HG02970 (cell line): ENCODE measurements around the gene PRSS8.
A peak's percentile ranks its signal among the peaks of the same experiment; 100 is the strongest.
"Not testable (repeated sequence)": the region's sequence is repeated elsewhere in the genome, so short reads cannot be mapped to it uniquely, and the experiment has no call there.

Experiments
- ATAC-seq: cut with Tn5 transposase; IDR thresholded peaks from one replicate; pipeline ENCODE4 v1.9.1; 2021; ENCODE audit warnings: mild to moderate bottlenecking, moderate library complexity, moderate number of reproducible peaks; ENCODE audit not compliant: unreplicated experiment, low FRiP score

The PRSS8 gene

DNA sequence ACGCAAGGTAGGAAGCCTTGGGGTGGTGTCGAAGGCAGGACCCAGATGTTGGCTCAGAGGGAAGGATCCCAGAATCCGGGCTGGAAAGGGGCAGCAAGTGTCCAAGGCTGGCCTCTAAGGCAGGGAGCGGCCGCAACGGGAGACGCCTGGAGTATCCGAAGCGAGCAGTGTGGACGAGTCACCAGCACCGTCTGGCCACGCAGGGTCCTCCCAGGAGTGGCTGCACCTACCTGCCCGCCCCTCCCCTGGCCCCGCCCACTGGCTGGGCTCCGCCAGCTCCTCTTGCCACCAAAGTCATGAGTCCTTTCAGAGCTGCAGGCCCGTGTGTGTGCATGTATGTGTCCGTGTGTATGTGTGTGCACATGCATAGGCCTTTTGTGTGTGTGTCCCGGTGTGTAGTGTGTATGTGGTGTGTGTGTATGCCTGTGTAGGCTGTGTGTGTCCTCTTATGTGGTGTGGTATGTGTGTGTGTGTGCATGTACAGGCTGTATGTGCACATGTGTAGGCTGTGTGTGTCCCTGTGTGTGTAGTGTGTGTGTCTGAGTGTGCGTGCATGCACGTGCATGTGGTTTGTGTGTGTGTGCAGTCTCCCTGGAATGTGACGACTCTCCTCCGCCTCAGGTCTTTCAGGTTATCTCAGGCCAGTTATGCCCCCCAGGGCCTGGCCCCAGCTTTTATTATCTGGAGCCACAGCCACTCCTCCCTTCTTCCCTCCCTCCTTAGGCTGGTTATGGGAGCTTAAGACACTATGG lies at the start of gene PRSS8:
TSS of gene PRSS8 (minus strand) at position 193 of the 752 bp plus-strand sequence. CDS start 229 bp downstream, outside the sequence.
- ATAC-seq, result no peak

DNA sequence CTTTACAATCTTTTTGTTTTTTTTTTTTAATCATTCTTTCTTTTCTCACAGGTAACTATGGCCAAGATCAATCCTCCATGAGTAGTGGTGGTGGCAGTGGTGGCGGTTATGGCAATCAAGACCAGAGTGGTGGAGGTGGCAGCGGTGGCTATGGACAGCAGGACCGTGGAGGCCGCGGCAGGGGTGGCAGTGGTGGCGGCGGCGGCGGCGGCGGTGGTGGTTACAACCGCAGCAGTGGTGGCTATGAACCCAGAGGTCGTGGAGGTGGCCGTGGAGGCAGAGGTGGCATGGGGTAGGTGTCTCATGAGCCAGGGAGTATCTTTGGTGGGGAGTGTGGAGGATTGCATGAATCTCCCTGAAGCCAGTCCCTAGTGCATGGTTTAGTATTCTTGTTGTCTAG lies 49.4 kb upstream of the PRSS8 start:
- ATAC-seq, result no peak

DNA sequence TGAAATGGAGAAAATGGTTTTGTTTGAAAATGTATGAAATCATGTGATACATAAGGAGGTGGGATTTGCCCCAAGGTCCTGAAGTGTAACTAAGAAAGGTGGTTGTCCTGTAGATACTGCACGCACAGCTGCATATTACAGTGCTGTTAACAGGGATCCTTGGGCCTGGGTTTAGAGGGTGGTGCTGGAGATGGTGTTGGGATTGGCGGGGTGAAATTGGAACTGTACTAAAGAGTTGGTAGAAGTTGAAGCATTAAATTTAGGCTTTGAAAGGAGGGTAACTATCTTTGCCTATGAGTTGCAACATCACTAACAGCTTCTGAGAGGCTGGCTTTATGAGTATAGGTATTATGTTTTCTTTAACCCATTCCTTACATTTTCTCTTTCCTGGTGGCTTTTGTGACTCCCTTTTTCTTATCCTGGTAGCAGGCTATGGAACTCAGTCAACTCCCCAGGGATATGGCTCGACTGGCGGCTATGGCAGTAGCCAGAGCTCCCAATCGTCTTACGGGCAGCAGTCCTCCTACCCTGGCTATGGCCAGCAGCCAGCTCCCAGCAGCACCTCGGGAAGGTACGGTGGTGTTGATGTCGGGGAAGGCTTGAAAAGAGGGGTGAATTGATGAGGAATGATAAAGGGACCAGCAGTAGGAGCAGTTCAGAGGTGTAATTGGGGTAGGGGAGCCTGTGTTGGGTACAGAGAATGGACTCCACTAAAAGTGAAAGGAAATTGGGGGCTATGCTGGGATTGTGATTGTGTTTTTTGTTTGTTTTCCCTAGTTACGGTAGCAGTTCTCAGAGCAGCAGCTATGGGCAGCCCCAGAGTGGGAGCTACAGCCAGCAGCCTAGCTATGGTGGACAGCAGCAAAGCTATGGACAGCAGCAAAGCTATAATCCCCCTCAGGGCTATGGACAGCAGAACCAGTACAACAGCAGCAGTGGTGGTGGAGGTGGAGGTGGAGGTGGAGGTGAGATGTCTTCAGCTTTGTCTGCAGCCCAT lies 48.2 kb upstream of the PRSS8 start:
- ATAC-seq, result no peak

DNA sequence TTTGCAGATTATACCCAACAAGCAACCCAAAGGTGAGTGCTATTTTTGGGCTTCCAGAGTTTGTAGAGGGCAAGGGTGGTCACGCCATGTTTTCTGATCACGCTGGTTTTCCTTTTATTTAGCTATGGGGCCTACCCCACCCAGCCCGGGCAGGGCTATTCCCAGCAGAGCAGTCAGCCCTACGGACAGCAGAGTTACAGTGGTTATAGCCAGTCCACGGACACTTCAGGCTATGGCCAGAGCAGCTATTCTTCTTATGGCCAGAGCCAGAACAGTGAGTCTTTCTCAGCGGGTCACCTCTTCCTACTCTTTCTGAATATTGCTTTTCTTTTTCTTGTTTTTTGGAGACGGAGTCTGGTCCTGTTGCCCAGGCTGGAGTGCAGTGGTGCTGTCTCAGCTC lies 46.9 kb upstream of the PRSS8 start:
- ATAC-seq, result no peak

DNA sequence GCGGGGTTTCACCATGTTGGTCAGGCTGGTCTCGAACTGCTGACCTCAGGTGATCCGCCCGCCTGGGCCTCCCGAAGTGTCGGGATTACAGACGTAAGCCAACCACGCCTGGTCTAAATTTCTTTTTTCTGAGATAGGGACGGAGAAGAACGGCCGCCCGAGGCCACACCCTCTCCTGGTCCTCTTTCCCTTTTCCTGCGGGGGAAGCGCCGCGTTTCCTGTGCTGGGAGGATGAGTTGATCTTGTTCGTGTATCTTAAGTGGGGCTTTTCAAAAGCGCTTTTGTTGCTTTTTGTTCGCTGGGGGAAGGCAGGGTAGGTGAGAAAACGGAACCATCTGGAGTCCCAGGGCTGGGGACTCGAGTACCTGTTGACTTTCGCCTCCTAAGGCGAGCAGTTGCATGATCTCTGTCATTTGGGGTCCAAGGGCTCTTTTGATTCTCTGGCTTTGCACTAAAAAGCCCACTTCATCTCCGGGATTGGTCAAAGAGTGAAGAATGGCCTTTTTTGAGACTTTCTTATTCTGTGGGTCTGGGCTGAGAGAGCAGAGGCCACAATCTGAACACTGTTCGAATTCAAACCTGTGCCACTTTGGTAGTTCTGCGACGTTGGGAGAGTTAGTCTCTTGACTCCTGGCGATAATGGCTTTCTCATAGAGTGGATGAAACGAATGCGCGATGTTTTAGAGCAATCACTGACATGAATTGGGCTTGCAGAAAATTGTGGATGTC lies 45.7 kb upstream of the PRSS8 start:
- ATAC-seq, result no peak

DNA sequence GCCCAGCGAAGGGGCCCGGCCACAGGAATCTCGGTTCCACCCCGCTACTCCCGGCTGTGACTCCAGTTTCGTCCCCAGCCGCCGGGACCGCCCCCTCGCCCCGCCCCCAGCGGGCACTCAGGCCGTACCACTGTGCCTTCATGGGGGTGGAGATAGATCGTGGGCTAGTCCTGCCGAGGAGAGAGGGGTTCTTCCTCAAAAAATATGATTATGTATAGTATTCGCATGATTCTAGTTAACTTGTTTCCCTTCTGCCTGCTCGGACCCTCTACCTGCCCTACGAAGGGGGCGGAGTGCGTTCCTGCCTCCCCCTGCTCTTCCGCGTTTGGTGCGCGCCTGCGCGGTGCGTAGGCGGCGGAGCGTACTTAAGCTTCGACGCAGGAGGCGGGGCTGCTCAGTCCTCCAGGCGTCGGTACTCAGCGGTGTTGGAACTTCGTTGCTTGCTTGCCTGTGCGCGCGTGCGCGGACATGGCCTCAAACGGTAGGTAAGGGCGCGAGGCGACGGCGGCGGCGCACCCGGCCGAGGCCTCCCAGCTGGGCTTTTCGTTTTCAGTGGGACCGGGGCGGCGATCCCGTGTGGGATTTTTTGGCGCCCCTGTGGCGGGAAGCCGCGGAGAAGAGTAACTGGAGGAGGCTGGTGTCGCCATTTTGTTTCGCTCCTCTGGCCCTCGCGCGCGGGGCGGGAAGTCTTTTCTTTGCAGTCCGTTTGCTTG lies 44.4 kb upstream of the PRSS8 start, which contains the start of gene FUS:
TSS of gene FUS (plus strand) at position 393 of the 713 bp plus-strand sequence. CDS start at position 469, 76 bp downstream.
- ATAC-seq, result peak; percentile 68

DNA sequence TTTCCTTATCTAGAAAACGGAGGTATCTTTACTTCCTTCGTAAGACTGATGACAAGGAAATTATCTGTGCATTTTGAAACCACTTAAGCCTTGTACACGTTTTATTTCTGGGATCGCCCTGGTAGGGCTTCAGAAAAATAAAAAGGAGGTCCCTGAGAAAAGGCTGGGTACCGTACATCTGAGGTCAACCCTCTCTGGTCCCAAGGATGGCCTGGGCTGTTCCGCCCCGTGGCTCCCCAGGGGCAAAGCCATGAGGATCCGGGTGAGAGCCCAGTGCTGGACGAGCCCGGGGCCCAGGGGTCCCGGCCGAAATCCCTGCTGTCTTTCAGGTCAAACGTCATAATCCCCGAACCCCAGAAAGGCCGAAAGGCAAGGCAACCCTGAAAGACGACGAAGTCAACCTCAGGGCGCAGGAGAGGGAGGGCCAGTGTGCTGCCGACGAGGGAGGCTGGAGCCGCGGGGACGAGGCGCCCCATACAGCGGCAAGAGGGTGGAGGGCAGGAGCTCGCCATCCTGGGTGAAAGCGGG lies 43.8 kb upstream of the PRSS8 start:
- ATAC-seq, result peak; percentile 1

DNA sequence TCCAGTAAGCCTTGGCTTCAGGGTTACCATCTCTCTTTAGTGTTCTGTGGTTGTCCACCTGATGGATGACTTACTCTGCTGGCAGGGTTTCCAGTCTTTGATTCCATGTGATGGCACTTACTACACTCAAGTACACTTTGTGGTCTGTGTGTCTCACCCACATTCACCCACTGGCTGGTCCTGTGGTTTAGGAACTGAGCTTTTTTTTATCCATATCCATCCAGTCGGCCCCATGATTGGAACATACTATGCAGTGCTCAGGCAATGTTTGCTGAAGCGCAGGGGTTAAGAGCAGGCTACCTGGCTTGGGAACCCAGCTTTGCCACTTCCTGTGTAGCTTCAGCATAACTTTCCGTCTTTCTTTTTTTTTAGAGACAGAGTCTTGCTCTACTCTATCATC lies 41.6 kb upstream of the PRSS8 start:
- ATAC-seq, result no peak

DNA sequence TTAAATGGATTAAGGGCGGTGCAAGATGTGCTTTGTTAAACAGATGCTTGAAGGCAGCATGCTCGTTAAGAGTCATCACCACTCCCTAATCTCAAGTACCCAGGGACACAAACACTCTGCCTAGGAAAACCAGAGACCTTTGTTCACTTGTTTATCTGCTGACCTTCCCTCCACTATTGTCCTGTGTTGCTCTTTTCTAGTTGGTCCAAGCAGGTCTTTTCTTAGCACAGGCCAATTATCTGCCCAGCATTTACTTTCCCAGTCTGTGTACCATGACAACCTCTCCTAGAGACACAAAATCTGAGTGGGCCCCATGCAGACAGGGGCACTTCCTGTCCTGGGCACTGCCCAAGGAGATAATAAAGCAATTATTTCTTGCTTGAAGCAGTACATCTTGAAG lies 34.5 kb upstream of the PRSS8 start:
- not testable (repeated sequence) for ATAC-seq

DNA sequence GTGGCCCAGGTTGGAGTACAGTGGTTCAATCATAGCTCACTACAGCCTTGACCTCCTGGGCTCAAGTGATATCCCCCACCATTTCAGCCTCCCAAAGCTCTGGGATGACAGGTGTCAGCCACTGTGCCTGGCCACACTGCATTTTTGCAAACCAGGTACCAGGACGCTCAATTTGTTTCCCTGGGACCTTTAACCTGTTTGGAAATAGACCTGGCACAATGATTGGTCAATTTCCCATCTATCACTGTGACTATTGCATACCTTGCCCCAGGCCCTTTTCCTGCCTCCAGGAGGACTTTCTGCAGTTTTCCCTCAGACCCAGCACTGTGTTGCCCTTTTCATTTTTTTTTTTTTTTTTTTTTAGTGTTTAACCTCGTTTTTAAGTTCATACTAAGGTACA lies 33.3 kb upstream of the PRSS8 start:
- no peak for ATAC-seq

DNA sequence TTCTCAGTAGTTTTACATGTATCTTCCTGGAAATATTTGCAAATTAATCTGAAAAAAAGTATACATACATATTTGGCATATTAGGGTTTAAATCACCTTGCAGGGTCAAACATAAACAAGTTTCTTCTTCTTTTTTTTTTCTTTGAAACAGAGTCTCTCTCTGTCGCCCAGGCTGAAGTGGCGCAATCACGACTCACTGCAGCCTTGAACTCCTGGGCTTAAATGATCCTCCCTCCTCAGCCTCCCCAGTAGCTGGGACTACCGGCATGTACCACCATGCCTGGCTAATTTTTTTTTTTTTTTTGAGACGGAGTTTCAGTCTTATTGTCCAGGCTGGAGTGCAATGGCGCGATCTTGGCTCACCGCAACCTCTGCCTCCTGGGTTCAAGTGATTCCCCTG lies 31.8 kb upstream of the PRSS8 start:
- no peak for ATAC-seq

DNA sequence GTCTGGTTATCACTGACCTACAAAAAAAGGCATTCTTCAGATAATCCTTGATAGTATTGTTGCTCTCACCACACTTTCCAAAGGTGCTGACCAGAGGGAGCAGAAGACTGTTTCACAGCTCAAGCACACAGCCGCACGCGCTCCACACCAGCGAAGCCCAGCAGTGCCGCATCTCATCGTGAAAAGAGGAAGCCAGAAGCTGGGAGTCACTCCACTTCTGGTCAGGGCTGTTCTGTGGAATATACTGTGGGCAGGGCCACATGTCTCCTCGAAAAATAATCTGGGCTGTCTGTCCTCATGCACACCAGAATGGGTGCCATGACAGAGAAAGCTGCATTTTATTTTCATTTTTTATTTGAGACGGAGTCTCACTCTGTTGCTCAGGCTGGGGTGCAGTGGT lies 21.6 kb upstream of the PRSS8 start:
- ATAC-seq, result no peak

DNA sequence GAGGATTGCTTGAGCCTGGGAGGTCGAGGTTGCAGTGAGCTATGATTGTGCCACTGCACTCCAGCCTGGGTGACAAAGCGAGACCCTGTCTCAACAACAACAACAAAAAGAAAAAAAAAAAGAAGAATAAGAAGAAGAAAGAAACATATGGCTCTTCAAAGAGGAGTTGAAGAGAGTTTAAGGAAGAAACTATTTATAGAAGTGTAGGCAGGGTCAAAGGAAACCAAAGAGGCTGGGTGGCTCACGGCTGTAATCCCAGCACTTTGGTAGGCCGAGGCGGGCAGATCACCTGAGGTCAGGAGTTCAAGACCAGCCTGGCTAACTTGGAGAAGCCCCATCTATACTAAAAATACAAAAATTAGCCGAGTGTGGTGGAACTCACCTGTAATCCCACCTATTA lies 15.4 kb upstream of the PRSS8 start:
- not testable (repeated sequence) for ATAC-seq

DNA sequence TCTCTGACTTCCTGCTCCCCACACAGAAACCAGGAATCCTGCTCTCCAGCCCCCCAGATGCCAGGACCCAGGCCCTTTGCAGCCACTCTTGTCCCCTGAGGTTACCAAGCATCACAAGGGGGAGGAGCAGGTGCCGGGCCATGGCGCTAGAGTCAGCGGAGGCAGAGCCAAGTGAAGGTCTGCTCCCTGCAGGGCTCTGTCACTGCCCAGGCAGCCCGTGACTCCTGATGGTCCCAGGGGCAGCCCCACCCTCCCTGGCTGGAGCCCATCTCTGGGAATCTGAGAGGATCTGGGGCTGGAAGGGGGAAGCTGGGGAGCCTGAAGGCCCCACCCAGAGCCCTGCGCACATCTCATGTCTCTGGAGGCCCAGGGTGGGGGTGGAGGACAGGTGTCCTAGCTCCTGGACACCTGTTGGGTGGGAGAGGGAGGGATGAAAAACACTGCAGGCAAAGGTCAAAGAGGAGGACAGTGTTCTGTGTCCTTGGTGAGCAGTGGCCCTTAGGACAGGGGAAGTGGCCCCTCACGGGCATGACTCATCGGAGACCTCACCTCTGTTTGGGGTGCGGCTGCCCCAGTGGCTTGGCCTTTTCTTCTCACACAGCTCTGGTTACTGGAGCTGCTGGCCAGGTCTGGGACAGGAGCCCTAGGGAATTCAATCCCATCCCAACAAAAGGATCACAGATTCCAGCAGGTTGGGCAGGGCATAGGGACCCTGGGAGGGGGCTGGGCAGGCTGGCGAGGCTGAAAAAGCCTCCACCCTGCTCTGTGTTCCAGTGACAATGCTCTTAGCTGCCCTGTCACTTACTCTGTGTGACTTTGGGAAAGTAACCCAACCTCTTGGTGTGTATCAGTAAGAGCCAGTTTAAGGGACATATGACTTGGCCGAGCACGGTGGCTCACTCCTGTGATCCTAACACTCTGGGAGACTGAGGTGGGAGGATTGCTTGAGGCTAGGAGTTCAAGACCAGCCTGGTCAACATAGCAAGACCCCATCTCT lies 14.7 kb upstream of the PRSS8 start, which contains the start of gene PRSS36:
TSS of gene PRSS36 (minus strand) at position 173 of the 997 bp plus-strand sequence. CDS start at position 142, 31 bp downstream.
- ATAC-seq, result no peak

DNA sequence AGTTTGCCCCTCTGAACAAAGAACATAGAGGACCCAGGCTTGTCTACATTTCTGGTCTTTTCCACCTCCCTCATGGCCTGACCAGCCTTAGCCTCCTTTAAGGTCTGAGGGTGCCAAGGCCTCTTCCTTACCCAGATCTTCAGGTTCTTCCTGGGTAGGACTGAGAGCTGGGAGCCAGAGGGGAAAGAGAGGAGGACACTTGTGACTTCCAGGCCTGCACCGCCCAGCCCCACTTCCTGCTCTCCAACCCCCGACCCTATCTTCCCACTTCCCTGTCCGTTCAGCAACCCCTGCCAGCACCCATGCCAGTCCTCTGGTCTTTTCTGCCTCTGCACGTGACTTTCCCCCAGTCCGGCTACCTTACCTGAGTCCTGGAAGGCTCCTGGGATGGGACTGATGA lies 13.8 kb upstream of the PRSS8 start:
- no peak for ATAC-seq

DNA sequence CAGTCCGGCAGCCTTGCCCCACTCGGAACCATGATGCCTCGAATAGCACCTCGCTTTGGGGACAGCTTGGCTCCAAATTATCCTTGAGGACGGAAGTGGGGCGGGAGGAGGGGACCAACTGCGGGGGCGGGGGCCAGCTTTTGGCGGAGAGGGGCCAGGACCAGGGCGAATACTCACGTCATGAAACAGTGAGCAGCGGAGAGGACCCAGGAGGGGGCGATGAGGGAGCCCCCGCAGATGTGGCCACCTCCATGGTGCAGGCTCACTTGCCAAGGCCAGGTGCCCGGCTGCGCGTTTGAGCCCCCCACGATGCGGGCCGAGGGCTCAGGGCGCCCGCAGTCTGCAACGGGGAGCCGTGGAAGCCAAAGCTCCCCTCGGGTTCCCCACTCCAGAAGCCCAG lies 13.4 kb upstream of the PRSS8 start:
- ATAC-seq, result no peak

DNA sequence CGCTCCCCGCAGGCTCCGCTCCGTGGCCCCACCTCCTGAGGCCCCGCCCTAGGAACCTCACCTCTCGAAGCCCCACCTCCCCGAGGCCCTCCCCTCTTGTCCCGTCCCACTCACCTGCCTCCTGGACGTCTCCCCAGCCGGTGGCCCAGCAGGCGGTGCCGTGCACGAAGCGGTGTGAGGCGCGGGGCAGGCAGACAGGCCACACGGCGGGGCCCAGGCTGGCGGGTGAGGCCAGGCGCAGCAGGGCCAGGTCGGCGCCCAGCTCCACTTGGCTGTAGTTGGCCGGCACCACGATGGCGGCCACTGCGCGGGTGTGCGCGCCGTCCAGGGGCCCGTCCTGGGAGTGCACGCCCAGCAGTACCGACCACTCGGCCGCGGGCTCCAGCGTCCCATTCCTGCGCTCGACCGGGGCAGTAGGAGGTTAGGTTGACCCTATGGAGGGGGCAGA lies 12.8 kb upstream of the PRSS8 start:
- no peak for ATAC-seq

DNA sequence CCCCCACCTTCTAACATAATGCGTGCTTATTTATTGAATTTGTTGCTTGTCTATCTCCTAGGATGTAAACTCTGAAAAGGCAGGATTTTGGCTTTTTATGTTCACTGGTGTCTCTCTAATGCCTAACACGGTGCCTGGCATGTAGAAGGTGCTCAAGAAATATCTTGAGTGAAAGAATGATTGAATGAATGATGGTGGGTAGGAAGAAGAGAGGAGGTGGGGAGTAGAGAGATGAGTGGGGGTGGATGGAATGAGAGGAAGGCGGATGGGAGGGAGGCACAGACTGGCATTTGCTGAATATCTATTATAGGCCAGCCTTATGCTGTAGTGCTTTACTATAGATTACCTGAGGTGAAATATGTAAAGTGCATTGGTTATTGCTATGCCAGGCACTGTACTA lies 12.0 kb upstream of the PRSS8 start:
- no peak for ATAC-seq
